Activated T-helper 1 cell treated with anti-CD3 and anti-CD28 coated beads, Interleukin-12 subunit alpha, Interleukin-12 subunit beta, Interleukin-2, Interleukin-4 antibody, amounts not matched to agents 30 ng/mL and 10 ng/mL and 1 ng/mL, durations not matched to agents 14 hours and 24 hours and 36 hours (primary cell): ENCODE data around the gene PAQR4. TPM values are rescaled to one million over a fixed set of nuclear protein-coding genes. Genes with fewer than 3 reads are reported as not detected.

Source experiments
- DNase-seq: peaks from one replicate; pipeline ENCODE4 v3.0.0; 2021; ENCODE audit warnings: low spot score
- H3K27ac Mint-ChIP-seq: one replicate; pipeline ENCODE4 v1.8.0; 2021; ENCODE audit warnings: mild to moderate bottlenecking, mixed read lengths
- H3K27me3 Mint-ChIP-seq: one replicate; pipeline ENCODE4 v1.8.0; 2022; ENCODE audit warnings: mild to moderate bottlenecking, moderate library complexity, mixed read lengths; ENCODE audit not compliant: insufficient read depth
- H3K36me3 Mint-ChIP-seq: one replicate; pipeline ENCODE4 v1.8.0; 2021; ENCODE audit warnings: low read depth, mixed read lengths
- H3K4me1 Mint-ChIP-seq: one replicate; pipeline ENCODE4 v1.8.0; 2021; ENCODE audit warnings: low read depth, mixed read lengths
- H3K4me3 Mint-ChIP-seq: one replicate; pipeline ENCODE4 v1.8.0; 2021; ENCODE audit warnings: mild to moderate bottlenecking, moderate library complexity, mixed read lengths
- H3K9me3 Mint-ChIP-seq: one replicate; pipeline ENCODE4 v1.8.0; 2021; ENCODE audit warnings: mixed read lengths
- intact Hi-C: fragments of 100-400 bp; cut with micrococcal nuclease; formaldehyde crosslinking; loops from one replicate; pipeline ENCODE4 v1.15.1; 2024
- total RNA-seq: library from RNA; stranded (reverse); gene quantifications from 2 replicates; pipeline ENCODE4 v1.2.3, GENCODE V29; 2022

The PAQR4 gene
- total RNA-seq, 1 donor from 2014 or later = 40.1 TPM

DNA sequence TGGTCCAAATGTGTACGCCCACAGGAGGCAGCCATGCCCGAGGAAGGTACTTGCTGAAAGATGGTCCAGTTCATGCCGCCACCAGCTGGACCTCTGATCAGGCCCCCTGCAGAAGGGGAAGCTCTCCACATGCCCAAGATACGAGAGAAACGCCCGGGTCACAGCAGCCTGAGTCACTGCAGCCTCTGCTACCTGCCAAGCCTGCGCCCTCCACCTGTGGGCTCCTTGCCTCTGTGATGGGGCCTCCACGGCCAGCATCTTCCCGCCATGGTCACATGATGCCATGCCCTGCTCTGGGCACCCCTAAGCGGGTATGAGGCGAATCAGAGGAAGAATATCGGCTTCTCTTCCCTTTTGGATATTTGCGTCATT is 18.8 kb upstream of the PAQR4 start:
- no peaks in the 10 kb centered on the region for H3K36me3 Mint-ChIP-seq
- no peak overlapping the region for H3K4me3 Mint-ChIP-seq
- intact Hi-C loops = no loop called here
- DNase-seq = no peak
- H3K27me3 Mint-ChIP-seq = no peaks in the 10 kb centered on the region
- no peak overlapping the region for H3K27ac Mint-ChIP-seq
- H3K9me3 Mint-ChIP-seq = no peaks in the 10 kb centered on the region
- no peaks in the 10 kb centered on the region for H3K4me1 Mint-ChIP-seq

DNA sequence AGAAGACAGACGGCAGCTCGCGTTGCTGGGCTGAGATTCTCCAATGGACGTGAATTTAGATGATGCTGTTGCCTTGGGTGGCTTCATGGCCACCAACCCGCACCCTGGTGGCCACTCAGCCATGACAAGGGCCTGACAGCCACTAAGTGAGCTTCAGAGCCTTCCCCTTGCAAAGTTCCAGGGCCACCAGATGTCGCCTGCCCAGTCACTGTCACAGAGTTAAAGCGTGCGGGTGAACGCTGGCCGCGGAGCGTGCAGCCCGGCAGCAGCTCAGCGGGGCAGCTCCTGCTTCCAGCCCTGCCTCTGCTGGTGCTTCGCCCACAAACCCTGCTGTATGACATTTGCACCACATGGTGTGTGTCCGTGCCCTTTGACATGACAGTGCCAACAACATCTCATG is 18.4 kb upstream of the PAQR4 start:
- no peaks in the 10 kb centered on the region for H3K4me1 Mint-ChIP-seq
- no peak overlapping the region for H3K4me3 Mint-ChIP-seq
- H3K27me3 Mint-ChIP-seq = no peaks in the 10 kb centered on the region
- no peaks in the 10 kb centered on the region for H3K9me3 Mint-ChIP-seq
- DNase-seq = no peak
- no peak overlapping the region for H3K27ac Mint-ChIP-seq
- H3K36me3 Mint-ChIP-seq = no peaks in the 10 kb centered on the region
- intact Hi-C loops = no loop called here

DNA sequence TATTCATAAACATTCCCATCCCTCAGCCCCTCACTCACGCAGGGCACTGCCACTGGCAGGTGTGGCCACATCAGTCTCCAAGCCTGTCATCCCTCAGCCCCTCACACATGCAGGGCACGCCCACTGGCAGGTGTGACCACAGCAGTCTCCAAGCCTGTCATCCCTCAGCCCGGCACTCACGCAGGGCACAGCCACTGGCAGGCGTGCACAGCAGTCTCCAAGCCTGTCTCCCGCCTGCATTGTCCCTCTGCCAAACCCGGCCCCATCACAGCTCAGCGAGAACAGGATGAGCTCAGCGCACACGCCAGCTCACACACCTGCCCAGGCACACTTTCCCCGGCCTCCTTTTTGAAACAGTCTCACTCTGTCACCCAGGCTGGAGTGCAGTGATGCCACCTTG is 16.5 kb upstream of the PAQR4 start:
- intact Hi-C loops = no loop called here
- Mint-ChIP-seq H3K36me3 (no peaks in the 10 kb centered on the region), H3K27me3 (no peaks in the 10 kb centered on the region), H3K27ac (no peak overlapping the region), H3K9me3 (no peaks in the 10 kb centered on the region), H3K4me3 (no peak overlapping the region), H3K4me1 (no peaks in the 10 kb centered on the region)
- no peak for DNase-seq

DNA sequence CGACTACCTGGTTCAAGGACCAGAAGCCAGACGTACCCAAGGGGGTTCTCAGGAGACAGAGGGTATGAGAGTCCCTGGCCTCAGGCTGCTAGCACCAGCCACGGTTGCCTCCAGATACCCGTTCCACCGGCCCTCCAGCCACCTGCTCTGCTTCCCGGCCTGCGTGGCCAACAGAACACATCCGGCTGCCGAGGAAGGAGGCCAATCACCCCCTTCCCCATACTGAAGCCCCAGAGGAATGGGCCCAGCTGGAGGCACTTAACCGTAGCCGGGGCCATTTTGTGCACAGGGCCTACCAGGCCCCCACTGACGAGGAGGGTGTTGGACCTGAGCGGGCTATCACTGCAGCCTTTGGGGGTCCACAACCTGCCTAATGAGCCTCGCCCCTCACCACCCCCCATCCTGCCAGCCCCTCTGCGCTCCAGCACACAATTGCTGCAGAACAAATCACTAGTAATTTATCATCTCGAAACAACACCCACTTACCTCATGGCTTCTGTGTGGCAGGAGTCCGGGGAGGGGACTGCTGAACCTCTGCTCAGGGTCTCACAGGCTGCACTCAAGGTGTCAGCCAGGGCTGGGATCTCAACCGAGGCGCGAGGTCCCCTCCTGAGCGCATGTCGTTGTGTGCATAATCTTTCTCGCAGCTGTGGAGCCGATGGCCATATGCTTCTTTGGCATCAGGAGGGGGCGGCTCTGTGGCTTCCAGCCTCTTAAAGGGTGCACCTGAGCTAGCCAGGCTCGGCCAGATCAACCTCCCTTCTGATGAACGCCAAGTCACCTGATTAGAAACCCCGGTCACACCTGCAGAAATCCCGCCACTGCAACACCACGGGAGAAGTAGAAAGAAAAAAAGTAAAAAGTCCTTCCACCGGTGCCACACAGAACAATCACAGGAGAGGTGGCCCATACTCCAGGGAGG is 15.2 kb upstream of the PAQR4 start:
- no peaks in the 10 kb centered on the region for H3K27me3 Mint-ChIP-seq
- no peaks in the 10 kb centered on the region for H3K36me3 Mint-ChIP-seq
- intact Hi-C loops = no loop called here
- H3K4me1 Mint-ChIP-seq = no peaks in the 10 kb centered on the region
- no peaks in the 10 kb centered on the region for H3K9me3 Mint-ChIP-seq
- H3K27ac Mint-ChIP-seq = no peak overlapping the region
- no peak for DNase-seq
- H3K4me3 Mint-ChIP-seq = no peak overlapping the region

DNA sequence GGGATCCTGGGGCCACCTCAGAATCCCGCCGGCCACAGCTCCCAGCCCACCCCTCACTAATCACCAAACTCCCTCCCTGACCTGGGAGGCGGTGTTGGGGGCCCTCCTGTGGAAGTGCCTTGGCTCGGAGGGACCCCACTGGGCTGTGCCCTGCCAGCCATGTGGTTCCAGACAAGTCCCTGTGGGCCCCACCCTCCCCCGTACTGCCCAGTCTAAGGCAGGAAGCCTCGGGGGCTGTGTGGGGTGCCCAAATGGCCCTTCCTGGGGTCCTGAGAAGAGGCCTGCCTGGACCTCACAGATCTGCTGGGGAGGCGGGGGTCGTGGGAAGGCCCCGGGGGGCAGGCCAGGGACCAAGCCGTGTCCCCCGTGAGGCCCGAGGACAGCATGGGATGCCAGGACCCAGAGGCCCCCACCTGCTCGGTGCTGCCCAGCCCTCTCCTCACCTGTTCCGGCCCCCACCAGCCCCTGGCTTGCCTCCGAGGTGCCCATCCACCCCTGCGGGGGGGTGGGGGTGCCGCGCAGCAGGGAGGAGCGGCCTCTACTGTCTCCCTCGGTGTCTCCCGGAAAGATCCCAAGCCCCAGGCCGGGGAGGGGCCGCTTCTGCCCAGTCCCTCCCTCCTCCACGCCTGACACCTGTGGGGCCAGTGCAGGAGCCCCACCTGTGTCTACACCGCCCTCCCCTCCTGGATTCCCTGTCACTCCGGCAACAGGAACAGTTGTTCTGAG is 14.3 kb upstream of the PAQR4 start:
- H3K36me3 Mint-ChIP-seq = no peaks in the 10 kb centered on the region
- no peaks in the 10 kb centered on the region for H3K27me3 Mint-ChIP-seq
- no peak for DNase-seq
- H3K27ac Mint-ChIP-seq = no peak overlapping the region
- intact Hi-C loops = no loop called here
- no peaks in the 10 kb centered on the region for H3K4me1 Mint-ChIP-seq
- H3K9me3 Mint-ChIP-seq = no peaks in the 10 kb centered on the region
- no peak overlapping the region for H3K4me3 Mint-ChIP-seq

DNA sequence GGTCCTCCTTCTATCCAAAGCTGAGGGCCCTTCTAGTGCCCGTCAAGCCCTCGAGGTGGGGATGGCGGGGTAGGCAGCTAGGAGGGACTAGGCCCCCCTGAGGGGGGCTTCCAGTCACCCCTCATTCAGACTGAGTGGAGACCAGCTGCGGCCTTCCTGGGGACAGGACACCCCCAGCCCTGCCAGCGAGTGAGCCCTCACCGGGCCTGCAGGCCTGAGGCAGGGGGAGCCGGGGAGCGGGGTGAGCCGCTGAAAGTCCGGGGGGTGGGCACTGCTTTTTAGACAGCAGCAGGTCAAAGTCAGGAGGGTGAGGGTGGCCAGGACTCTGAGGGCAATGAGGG is 13.7 kb upstream of the PAQR4 start:
- no peaks in the 10 kb centered on the region for H3K4me1 Mint-ChIP-seq
- intact Hi-C loops = no loop called here
- H3K9me3 Mint-ChIP-seq = no peaks in the 10 kb centered on the region
- H3K4me3 Mint-ChIP-seq = no peak overlapping the region
- no peaks in the 10 kb centered on the region for H3K36me3 Mint-ChIP-seq
- no peak for DNase-seq
- no peak overlapping the region for H3K27ac Mint-ChIP-seq
- H3K27me3 Mint-ChIP-seq = no peaks in the 10 kb centered on the region

DNA sequence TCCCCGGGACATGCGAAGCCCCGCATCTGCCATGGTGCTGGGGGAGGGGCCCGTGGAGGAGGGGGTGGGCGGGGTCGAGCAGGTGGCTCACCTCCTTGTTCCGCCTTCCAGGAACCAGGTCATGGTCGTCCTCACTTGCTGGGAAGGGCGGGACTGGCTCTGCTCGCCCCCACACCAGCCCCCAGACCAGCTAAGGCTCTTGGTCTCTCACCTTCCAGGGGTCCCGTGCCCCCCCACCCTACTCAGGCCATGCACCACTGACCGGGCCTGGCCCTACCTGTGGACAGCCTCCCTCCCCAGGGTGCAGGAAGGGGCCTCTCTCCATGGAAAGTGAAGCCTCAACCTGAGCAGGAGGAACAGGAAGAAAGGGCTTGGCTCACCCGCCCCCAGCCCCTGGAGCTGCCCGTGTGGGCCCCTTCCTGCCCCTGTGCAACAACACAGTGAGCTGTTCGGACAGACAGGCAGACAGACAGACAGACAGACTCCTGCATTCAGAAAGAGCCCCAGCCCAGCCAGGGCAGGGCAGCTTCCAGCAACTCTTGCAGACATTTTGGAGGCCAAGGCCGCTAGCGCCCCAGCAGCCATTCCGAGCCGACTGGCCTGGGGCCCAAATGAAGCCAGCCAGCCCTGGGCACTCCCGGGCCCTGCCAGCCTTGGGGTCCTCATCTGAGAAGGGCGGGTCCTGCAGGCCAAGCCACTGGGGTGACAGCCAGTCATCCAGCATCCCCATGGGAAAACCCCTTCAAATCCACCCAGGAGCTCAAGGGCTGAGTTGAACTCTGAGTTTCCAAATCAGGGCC is 13.2 kb upstream of the PAQR4 start:
- H3K27ac Mint-ChIP-seq = no peak overlapping the region
- H3K27me3 Mint-ChIP-seq = no peaks in the 10 kb centered on the region
- no peaks in the 10 kb centered on the region for H3K9me3 Mint-ChIP-seq
- no peak for DNase-seq
- no peaks in the 10 kb centered on the region for H3K36me3 Mint-ChIP-seq
- no peaks in the 10 kb centered on the region for H3K4me1 Mint-ChIP-seq
- no peak overlapping the region for H3K4me3 Mint-ChIP-seq
- intact Hi-C loops = no loop called here

DNA sequence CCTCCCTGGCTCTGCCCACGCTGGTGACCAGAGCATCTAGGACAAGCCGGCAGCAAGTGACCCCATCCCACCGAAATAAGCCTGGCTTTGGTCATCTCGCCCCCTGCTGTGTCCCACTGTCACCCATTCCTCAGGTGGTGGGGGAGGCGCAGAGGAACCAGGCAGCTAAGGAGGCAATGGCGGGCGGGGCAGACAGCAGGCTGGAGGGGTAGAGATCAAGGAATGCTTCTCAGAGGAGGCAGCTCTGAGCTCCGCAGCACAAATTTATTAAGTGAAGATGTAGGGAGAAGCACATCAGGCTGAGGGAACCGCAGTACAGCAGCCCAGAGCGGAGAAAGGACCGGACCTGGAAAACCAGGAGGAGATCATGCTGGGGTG is 12.6 kb upstream of the PAQR4 start:
- DNase-seq = no peak
- Mint-ChIP-seq H3K9me3 (no peaks in the 10 kb centered on the region), H3K4me3 (no peak overlapping the region), H3K4me1 (no peaks in the 10 kb centered on the region), H3K36me3 (no peaks in the 10 kb centered on the region), H3K27me3 (peaks cover 1% of the 10 kb centered on the region), H3K27ac (no peak overlapping the region)
- intact Hi-C loops = no loop called here

DNA sequence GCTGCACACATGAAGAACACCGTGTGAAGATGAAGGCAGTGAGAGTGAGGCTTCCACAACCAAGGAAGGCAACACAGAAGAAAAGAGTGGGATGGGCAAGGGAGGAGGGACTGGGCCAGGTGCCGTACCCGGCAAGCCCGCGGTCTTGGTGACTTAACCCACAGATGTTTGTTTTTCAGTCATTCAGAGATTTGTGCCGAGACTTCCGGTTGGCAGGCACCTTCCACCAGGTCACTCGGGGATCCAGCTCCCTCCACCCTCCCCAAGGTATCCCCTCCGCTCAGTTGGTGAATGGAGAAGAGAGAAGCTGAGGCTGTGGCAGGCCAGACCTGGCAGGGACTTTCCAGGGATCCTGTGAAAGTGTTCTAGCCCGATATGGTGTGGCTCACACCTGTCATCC is 9.9 kb upstream of the PAQR4 start:
- H3K9me3 Mint-ChIP-seq = no peaks in the 10 kb centered on the region
- intact Hi-C loops = no loop called here
- H3K4me3 Mint-ChIP-seq = no peak overlapping the region
- no peaks in the 10 kb centered on the region for H3K36me3 Mint-ChIP-seq
- H3K4me1 Mint-ChIP-seq = no peaks in the 10 kb centered on the region
- DNase-seq = no peak
- H3K27ac Mint-ChIP-seq = no peak overlapping the region
- H3K27me3 Mint-ChIP-seq = peaks cover 17% of the 10 kb centered on the region

DNA sequence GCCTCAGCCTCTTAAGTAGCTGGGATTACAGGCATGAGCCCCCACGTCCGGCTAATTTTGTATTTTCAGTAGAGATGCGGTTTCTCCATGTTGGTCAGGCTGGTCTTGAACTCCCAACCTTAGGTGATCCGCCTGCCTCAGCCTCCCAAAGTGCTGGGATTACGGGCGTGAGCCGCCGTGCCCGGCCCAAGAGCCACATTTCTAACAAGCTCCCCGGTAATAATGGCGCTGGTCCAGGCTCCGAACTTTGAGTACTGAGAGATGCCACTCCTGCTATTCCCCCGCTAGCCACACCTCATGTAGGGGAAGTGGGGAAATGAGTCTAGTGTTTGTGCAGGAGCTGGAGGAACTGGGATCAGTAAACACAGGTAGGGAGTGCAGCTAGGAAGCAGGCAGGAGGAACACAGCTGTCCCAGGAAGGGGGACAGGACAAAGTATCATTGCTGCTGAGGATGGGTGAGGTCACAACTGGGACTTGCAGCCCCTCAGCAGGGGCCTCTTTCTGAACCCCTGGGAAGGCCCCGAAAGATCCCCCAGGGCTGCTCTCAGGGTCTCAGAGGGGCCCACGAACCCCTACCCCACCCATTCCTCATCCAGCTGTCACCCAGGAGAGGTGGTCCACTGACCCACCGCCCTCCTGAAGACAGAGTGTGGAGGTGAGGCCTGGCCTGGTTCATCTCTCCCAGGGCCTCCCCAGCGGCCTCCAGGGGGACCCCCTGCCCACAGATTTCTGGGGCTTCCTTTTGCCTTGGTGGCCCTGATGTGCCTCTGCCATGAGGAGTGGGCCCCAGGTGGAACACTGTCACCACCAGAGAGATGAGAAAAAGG is 8.8 kb upstream of the PAQR4 start:
- no peaks in the 10 kb centered on the region for H3K36me3 Mint-ChIP-seq
- H3K9me3 Mint-ChIP-seq = no peaks in the 10 kb centered on the region
- DNase-seq = no peak
- H3K27me3 Mint-ChIP-seq = peaks cover 23% of the 10 kb centered on the region
- H3K4me3 Mint-ChIP-seq = no peak overlapping the region
- intact Hi-C loops = loop anchor here (1.0 kb wide), 2 partner anchors 18 to 23 kb away; no protein-coding TSS in a partner anchor
- H3K27ac Mint-ChIP-seq = no peak overlapping the region
- peaks cover 4% of the 10 kb centered on the region for H3K4me1 Mint-ChIP-seq

DNA sequence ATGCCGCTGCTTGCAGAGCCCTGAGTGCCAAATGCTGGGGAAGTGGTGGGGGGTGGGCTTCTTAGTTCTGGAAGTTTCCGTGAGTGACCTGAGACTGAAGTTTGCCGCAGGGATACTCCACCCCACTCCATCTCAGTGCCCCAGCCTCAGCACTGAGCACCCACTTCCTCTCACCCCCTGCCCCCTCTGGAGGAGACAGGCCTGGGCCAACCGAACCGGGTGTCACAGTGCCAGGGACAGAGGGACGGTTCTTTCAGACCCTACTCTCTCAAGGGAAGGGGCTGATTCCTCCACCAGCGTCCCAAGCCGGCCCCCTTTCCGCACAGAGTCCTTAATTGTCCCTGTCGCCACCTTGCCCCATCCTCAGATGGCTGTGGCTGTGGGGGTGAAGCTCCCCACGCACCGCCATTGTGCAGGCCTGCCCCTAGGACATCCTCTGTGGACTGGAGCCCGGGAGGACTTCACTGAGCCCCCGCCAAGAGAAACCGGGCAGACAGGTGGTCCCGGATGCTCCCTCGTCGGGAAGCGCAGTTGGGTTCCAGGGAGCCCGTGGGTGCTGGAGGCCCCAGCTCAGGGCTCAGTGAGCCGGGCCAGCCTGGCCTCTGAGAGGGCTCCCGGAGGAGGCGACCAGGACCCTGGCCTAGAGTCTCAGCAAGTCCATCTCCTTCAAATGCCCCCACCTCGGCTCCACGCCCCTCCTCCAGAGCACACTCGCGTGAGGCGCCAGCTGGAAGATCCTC is 6.6 kb upstream of the PAQR4 start:
- Mint-ChIP-seq H3K4me1 (peaks cover 5% of the 10 kb centered on the region), H3K36me3 (no peaks in the 10 kb centered on the region), H3K9me3 (no peaks in the 10 kb centered on the region), H3K27ac (no peak overlapping the region), H3K27me3 (peaks cover 25% of the 10 kb centered on the region), H3K4me3 (peak overlapping the region; percentile 15)
- intact Hi-C loops = no loop called here
- DNase-seq = no peak
